DOHH2 (cell line): ENCODE results near the gene ZBTB7C.

Experiments
- EZH2phosphoT487 ChIP-seq: fragments of 200-600 bp; sonication (generic); IDR thresholded peaks from 2 replicates; pipeline ENCODE4 v1.6.1; 2017; ENCODE audit warnings: borderline replicate concordance, mild to moderate bottlenecking, antibody characterized with exemption, low read length, moderate library complexity, mixed read lengths
- TF ChIP-seq, protein P1 (sequence below): fragments of 200-600 bp; sonication (generic); IDR thresholded peaks from one replicate; pipeline ENCODE4 v1.5.1; 2014; ENCODE audit warnings: antibody characterized with exemption, mild to moderate bottlenecking, low read depth, low read length; ENCODE audit not compliant: poor library complexity, severe bottlenecking

DNA sequence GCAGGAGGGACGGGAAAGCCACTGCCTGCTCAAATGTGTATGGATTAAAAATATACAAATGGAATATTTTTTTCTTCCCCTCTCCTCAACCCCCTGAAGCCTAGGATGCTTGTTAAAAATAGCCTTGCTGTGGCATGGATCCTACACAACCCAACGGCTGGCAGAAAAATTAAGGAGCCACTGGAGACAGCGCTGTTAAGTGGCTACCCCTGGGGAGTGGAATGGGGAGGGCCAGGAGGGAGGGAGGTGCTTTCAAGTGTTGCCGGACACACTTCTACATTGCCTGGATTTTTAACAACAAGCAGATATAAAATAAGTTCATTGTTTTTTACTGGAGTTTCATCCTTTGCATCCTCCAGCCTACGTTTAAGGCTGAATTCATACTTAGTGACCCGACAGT is 66.6 kb downstream of the ZBTB7C start:
- TF ChIP-seq, protein P1, sequence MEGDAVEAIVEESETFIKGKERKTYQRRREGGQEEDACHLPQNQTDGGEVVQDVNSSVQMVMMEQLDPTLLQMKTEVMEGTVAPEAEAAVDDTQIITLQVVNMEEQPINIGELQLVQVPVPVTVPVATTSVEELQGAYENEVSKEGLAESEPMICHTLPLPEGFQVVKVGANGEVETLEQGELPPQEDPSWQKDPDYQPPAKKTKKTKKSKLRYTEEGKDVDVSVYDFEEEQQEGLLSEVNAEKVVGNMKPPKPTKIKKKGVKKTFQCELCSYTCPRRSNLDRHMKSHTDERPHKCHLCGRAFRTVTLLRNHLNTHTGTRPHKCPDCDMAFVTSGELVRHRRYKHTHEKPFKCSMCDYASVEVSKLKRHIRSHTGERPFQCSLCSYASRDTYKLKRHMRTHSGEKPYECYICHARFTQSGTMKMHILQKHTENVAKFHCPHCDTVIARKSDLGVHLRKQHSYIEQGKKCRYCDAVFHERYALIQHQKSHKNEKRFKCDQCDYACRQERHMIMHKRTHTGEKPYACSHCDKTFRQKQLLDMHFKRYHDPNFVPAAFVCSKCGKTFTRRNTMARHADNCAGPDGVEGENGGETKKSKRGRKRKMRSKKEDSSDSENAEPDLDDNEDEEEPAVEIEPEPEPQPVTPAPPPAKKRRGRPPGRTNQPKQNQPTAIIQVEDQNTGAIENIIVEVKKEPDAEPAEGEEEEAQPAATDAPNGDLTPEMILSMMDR, result no peak
- no peak for TF ChIP-seq EZH2phosphoT487
